Coronary artery (tissue), 2 donors: ENCODE data around the gene CACNA2D3.

Experiments
- DNase-seq: peaks from one replicate; pipeline ENCODE4 v3.0.0-alpha.2; 2017; ENCODE audit warnings: low spot score
- H3K27ac ChIP-seq, 2 donors: fragments of 200-600 bp; sonication (generic); one replicate each; pipeline ENCODE4 v1.5.1; 2016 to 2019
- H3K4me3 ChIP-seq: fragments of 200-600 bp; sonication (generic); 2 replicates; pipeline ENCODE4 v1.5.1; 2016; ENCODE audit warnings: mild to moderate bottlenecking, moderate library complexity
- CTCF ChIP-seq: fragments of 200-600 bp; sonication (generic); IDR thresholded peaks from one replicate; pipeline ENCODE4 v1.5.1; 2019; ENCODE audit warnings: antibody characterized with exemption

The CACNA2D3 gene

GRCh38 chr3:54882129-54882833 lies 759.9 kb downstream of the CACNA2D3 start:
- no peak for DNase-seq

GRCh38 chr3:54888162-54888561 lies 765.8 kb downstream of the CACNA2D3 start:
- Histone ChIP-seq H3K4me3 (no peak overlapping the region), H3K27ac (no peak overlapping the region)
- no peak for DNase-seq
- no peak for TF ChIP-seq CTCF

More at GRCh38 chr3:54882129-54882833, 759.9 kb downstream of the CACNA2D3 start:
- Histone ChIP-seq H3K27ac (peak overlapping the region in 1 of 2 donors; percentile 70), H3K4me3 (no peak overlapping the region)
- no peak for TF ChIP-seq CTCF

- no peak for TF ChIP-seq CTCF
- Histone ChIP-seq H3K27ac (no peak overlapping the region), H3K4me3 (no peak overlapping the region)
- no peak for DNase-seq
Observed at GRCh38 chr3:54888873-54889272, 766.5 kb downstream of the CACNA2D3 start.

- Histone ChIP-seq H3K4me3 (no peak overlapping the region), H3K27ac (no peak overlapping the region)
- no peak for TF ChIP-seq CTCF
- DNase-seq, result no peak
Observed at GRCh38 chr3:54889731-54890130, 767.4 kb downstream of the CACNA2D3 start.

- TF ChIP-seq CTCF, result no peak
- Histone ChIP-seq H3K27ac (peak overlapping the region in 1 of 2 donors; percentile 70), H3K4me3 (no peak overlapping the region)
- peak; percentile 76 for DNase-seq
Observed at GRCh38 chr3:54891540-54891897, 769.2 kb downstream of the CACNA2D3 start.

- Histone ChIP-seq H3K4me3 (no peak overlapping the region), H3K27ac (no peak overlapping the region)
- DNase-seq, result no peak
- no peak for TF ChIP-seq CTCF
Observed at GRCh38 chr3:54892168-54892567, 769.8 kb downstream of the CACNA2D3 start.

GRCh38 chr3:54895613-54896012 lies 773.3 kb downstream of the CACNA2D3 start:
- DNase-seq, result no peak
- Histone ChIP-seq H3K27ac (no peak overlapping the region), H3K4me3 (no peak overlapping the region)
- no peak for TF ChIP-seq CTCF
